C1 segment of cervical spinal cord (tissue), 14 donors: ENCODE measurements around the gene SERPINE3.

Experiments used
- DNase-seq, 14 donors: peaks; one replicate each; lab custom pipeline; 2025; lab: John Stamatoyannopoulos, UW

The SERPINE3 gene

GRCh38 chr13:51328488-51328887, 11.0 kb upstream of the SERPINE3 start:
- no peak for DNase-seq

GRCh38 chr13:51329606-51330005, 9.9 kb upstream of the SERPINE3 start:
- no peak for DNase-seq

GRCh38 chr13:51330791-51331190, 8.7 kb upstream of the SERPINE3 start:
- no peak for DNase-seq

DNA sequence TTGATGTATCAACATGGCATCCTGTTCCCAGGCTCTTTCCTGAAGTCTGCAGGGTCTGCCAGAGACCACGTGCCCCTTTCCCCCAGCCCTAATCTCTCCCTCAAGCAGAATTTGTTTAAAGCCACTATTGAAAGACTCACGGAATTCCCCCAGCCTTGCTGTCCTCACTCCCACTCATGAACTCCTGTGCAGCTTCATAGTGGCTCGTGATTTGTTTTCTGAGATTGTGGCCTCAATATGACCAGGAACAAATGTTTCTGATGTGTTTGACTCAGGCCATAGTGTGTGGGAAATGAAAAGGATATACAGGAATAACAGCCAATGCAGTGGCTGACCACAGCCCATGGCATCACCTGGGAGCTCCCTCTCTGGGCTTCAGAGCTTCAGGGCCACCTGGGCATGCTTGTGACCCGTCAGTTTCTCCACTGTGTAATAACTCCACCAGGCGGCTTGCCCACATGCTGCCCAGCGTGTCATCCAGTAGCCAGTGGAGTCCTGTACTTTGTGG, 8.1 kb upstream of the SERPINE3 start:
- DNase-seq: no peak

DNA sequence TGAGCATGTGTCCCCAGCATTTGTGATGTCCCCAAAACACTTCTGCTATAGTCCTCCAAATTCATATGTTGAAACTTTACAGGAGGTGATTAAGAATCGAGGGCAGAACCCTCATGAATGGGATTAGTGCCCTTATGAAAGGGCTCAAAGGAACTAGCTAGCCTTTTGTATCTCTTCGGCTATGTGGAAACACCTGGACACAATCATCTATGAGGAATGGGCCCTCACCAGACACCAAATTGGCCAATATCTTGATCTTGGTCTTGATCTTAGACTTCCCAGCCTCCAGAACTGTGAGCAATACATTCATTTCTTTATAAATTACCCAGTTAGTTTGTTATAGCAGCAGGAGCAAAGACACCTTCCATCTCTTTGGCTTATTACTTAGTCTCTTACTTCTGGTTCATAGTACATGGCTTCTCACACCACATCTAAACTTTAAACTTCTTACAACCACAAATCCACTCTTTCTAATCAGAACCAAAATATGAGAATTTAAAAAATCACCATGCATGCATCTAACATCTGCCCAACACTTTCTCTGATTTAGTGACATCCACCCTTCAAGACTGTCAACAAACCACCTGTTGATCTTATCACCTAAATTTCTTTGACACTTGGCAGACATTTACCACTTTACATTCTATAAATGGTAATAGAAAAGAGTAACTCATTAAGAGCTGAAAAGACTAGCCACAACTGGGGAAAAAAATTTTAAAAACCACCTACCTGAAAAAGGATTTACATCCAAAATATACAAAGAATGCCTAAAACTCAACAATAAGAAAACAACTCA, 6.7 kb upstream of the SERPINE3 start:
- DNase-seq: no peak

- no peak for DNase-seq
These were observed 6.1 kb upstream of the SERPINE3 start for GRCh38 chr13:51333421-51333820.

DNA sequence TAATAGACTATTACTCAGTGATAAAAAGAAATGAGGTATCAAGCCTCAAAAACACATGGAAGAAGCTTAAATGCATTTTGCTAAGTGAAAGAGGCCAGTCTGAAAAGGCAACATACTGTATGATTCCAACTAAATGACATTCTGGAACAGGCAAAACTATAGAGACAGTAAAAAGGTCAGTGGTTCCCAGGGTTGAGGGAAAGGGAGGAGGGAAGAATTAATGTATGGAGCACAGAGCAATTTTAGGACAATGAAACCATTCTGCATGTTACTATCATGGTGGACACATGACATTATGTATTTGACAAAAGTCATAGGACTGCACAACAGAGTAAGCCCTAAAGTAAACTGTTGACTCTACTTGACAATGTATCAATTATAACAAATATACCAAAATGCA, 5.7 kb upstream of the SERPINE3 start:
- DNase-seq: no peak

GRCh38 chr13:51336746-51337145, 2.7 kb upstream of the SERPINE3 start:
- no peak for DNase-seq

GRCh38 chr13:51339952-51340732, 651 bp downstream of the SERPINE3 start:
- no peak for DNase-seq

DNA sequence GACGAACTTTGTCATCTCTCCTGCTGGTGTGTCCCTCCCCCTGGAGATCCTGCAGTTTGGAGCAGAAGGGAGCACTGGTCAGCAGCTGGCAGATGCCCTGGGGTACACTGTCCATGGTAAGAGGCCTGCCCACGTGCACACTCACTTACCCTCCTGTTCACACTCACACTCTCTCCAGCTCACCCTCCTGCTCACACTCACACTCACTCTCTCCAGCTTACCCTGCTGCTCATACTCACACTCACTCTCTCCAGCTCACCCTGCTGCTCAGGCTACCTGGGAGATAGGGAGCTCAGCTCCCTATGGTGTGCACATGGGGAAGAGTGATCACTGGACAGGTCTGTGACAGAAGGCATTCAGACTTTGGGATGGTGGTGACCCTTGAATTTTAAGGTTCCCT, 1.7 kb downstream of the SERPINE3 start:
- no peak for DNase-seq

GRCh38 chr13:51341791-51342190, 2.3 kb downstream of the SERPINE3 start:
- no peak for DNase-seq

GRCh38 chr13:51342706-51343105, 3.2 kb downstream of the SERPINE3 start:
- DNase-seq: no peak

DNA sequence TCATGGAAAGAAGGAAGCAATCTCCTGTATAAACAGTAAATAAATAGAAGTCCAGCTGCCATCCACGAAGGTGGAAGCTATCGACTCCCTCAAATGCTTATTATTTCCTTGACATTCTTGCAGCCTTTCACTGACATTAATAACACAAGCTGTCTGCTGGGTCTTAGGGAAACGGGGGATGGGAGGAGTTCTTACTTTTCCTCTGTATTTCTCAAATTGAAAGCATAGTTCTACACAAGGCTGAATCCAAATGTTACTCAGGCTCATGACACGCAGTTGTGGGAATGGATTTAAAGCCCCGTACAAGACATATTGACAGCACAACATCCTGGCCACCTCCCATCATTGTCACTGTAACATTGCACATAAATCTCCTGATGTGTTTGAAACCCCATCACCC, 4.0 kb downstream of the SERPINE3 start:
- DNase-seq: no peak

DNA sequence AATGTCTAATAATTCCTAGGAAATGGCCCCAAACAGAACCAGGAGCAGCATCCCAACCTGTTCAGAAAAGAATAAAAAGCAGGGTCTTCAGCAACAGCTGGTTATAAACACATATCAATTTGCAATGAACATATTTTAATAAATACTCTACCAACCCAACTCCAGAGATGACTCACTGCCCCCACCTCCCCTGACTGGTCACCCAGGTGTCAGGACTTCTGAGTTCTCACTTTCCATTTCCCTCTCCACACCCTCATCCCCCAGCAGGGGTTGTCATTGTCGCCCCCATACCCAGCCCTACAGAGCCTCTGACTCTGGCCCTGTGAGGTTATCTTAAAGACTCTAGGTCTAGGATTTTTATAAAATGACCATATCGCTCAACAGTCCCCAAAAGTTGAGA, 6.9 kb downstream of the SERPINE3 start:
- DNase-seq: no peak

DNA sequence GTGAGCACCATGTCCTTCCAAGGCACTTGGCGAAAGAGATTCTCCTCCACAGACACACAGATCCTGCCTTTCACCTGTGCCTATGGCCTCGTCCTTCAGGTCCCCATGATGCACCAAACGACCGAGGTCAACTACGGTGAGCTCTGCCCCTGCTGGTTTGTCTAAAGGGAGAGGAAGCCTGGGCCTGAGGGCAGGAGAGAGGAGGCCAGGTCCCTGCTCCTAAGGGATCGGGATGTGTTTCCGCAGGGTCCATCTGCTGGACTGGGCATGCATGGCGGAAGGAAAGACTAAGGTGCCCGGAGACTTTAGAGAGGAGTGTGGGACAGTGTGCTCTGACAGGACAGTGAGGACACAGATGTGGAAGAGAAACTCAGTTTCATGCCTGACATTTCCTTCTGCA, 7.6 kb downstream of the SERPINE3 start:
- DNase-seq: no peak

DNA sequence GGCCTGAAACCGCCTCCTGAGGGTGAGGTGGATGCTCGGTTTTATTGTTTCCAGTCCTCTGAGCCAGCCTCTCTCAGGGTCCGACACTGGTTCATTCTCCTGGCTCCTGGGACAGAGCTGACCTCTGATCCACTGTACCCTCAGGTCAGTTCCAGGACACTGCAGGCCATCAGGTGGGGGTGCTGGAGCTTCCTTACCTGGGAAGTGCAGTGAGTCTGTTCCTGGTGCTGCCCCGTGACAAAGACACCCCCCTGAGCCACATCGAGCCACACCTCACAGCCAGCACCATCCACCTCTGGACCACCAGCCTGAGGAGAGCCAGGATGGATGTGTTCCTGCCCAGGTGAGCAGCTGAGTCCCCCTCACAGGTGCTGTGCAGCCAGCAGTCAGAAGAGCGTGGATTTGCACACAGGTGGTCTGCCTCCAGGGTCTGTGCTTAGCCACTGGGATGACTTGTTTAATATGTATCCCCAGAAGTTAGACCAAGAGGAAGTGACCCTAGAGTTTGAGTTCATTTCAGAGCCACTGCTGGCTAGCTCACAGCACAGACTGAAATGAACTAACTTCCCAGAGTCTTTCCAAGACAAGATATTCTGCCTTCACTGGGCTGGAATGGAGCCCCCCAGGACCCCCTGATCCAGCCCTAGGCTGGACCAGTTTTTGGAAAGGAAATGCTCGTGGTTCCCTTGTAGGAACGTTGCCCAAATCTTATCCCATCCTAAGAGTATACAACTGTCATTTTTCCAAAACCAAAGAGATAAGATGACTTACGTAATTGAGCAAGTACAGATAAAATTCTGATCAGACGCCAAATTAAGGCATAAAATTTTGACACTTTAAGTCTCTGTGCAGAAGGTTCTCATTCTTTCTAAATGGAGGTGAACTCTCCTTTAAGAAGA, 8.8 kb downstream of the SERPINE3 start:
- no peak for DNase-seq

DNA sequence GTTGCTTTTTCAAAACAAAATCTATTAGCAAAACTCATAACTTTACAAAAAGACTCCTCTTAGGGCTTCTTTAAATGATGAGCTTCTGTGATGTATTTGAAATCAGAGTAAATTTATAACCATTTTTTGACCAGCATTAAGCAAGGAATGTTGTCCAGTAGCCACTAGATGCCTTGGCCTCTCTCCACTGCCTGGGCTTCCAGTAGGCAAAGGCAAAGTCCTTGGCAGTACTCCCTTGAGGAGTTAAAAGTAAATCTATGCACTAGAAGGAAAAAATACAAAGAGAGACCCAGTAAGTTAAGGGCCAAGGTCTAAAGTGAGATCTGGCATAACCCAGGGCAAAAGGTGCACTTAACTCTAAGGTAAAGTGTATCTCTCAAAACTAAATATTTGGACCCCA, 9.5 kb downstream of the SERPINE3 start:
- DNase-seq: no peak

DNA sequence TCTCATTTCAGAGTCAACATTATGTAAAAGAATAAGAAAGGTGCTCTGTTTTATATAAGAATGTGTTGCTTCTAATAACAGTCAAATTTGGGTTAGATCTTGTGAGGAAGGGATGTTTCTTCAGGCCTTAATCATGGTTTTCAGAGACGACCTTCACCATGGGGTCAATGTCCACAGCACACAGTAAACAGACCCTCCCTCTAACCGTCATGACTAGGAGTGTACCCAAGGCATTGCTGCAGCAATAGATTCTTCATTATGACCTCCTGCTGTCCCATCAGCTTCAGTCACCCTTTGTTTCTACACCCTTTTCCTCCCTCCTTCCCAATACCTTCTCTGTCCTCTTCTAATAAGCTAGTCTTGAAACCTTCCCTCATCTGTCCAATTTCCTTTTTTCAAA, 15.7 kb downstream of the SERPINE3 start:
- DNase-seq: no peak

GRCh38 chr13:51357928-51358595, 18.6 kb downstream of the SERPINE3 start:
- no peak for DNase-seq

GRCh38 chr13:51359352-51359751, 19.9 kb downstream of the SERPINE3 start:
- DNase-seq: no peak

- DNase-seq: no peak
These were observed 21.0 kb downstream of the SERPINE3 start for GRCh38 chr13:51360489-51360888.
